Endodermal cell (in vitro differentiated cells): ENCODE measurements around the gene BCL2L11. TPM values are rescaled to one million over a fixed set of nuclear protein-coding genes. Genes with fewer than 3 reads are reported as not detected.

Source experiments
- DNase-seq: peaks from one replicate; pipeline ENCODE4 v3.0.0-alpha.2; 2017
- H3K27ac ChIP-seq: 2 replicates; pipeline ENCODE4 v1.5.1; 2013; ENCODE audit warnings: mild to moderate bottlenecking, low read depth, low read length, moderate library complexity
- H3K27me3 ChIP-seq: 2 replicates; pipeline ENCODE4 v1.6.1; 2013; ENCODE audit warnings: mild to moderate bottlenecking, low read length, moderate library complexity; ENCODE audit not compliant: insufficient read depth, control insufficient read depth, poor library complexity, severe bottlenecking
- H3K36me3 ChIP-seq: 2 replicates; pipeline ENCODE4 v1.7.0; 2013; ENCODE audit warnings: mild to moderate bottlenecking, low read length, moderate library complexity; ENCODE audit not compliant: control insufficient read depth, insufficient read depth
- H3K4me1 ChIP-seq: one replicate; pipeline ENCODE4 v1.7.0; 2013; ENCODE audit warnings: low read length; ENCODE audit not compliant: control insufficient read depth, insufficient read depth
- H3K4me3 ChIP-seq: 2 replicates; pipeline ENCODE4 v1.5.1; 2013; ENCODE audit warnings: mild to moderate bottlenecking, low read length, moderate library complexity
- H3K9ac ChIP-seq: 2 replicates; pipeline ENCODE4 v1.6.1; 2013; ENCODE audit warnings: mild to moderate bottlenecking, low read length, moderate library complexity; ENCODE audit not compliant: poor library complexity, severe bottlenecking; ENCODE audit errors: extremely low read depth
- H3K9me3 ChIP-seq: 2 replicates; pipeline ENCODE4 v1.6.1; 2013; ENCODE audit warnings: mild to moderate bottlenecking, low read length, moderate library complexity; ENCODE audit not compliant: control insufficient read depth
- H3K27ac Mint-ChIP-seq: 2 replicates; pipeline ENCODE4 v1.8.0; 2020; ENCODE audit warnings: mixed read lengths
- H3K27me3 Mint-ChIP-seq: 2 replicates; pipeline ENCODE4 v1.8.0; 2021; ENCODE audit warnings: mild to moderate bottlenecking, mixed read lengths; ENCODE audit not compliant: insufficient read depth
- H3K36me3 Mint-ChIP-seq: 2 replicates; pipeline ENCODE4 v1.8.0; 2020; ENCODE audit warnings: low read depth, mixed read lengths
- H3K4me1 Mint-ChIP-seq: 2 replicates; pipeline ENCODE4 v1.8.0; 2020; ENCODE audit warnings: mixed read lengths
- H3K4me3 Mint-ChIP-seq: 2 replicates; pipeline ENCODE4 v1.8.0; 2020; ENCODE audit warnings: mild to moderate bottlenecking, moderate library complexity, mixed read lengths
- H3K9me3 Mint-ChIP-seq: 2 replicates; pipeline ENCODE4 v1.8.0; 2020; ENCODE audit warnings: mild to moderate bottlenecking, mixed read lengths
- CTCF ChIP-seq: fragments of 200-600 bp; sonication (generic); conservative IDR thresholded peaks from 2 replicates; pipeline ENCODE4 v1.5.0; 2021; ENCODE audit warnings: antibody characterized with exemption, mild to moderate bottlenecking
- WGBS, 2 experiments: methylation state at CpG; one replicate each; pipeline versions ENCODE4 v1.1.5 to v1.1.7; 2013; ENCODE audit warnings: missing lambda C conversion rate in 2 of 2, mixed read lengths in 1 of 2; ENCODE audit not compliant: insufficient coverage in 1 of 2, insufficient read length in 1 of 2; 5-methylcytosine and 5-hydroxymethylcytosine counted together
- total RNA-seq, 2 donors: library from RNA; stranded (reverse); fragmentation: NEBNext Ultra II Directional in 1 of 2; extraction: Animal tissue kit (Norgen Biotek cat#: 25700) in 1 of 2; gene quantifications; 2 replicates in 1 of 2; 3 replicates in 1 of 2; pipeline ENCODE4 v1.2.1, GENCODE V29; 2021

Gene BCL2L11
- total RNA-seq, 2 donors from 2014 or later: 16.7 to 21.0 TPM

- Histone ChIP-seq H3K4me3 (no peak overlapping the region), H3K27me3 (no peaks in the 10 kb centered on the region), H3K4me1 (peaks cover 12% of the 10 kb centered on the region), H3K9ac (no peak overlapping the region), H3K9me3 (no peaks in the 10 kb centered on the region), H3K27ac (no peak overlapping the region), H3K36me3 (peaks cover 29% of the 10 kb centered on the region)
- Mint-ChIP-seq H3K9me3 (no peaks in the 10 kb centered on the region), H3K4me1 (peaks cover 39% of the 10 kb centered on the region), H3K27ac (no peak overlapping the region), H3K36me3 (peaks cover 49% of the 10 kb centered on the region), H3K27me3 (no peaks in the 10 kb centered on the region), H3K4me3 (no peak overlapping the region)
- WGBS, 2 experiments: 82% methylated on average over 2 of the region's 2 CpGs; no CpG with 5 or more reads in 1 of the 2 experiments
- TF ChIP-seq CTCF: no peak
- DNase-seq: no peak
Measured at GRCh38 chr2:111157798-111158197, 37.1 kb downstream of the BCL2L11 start.

- Histone ChIP-seq H3K36me3 (peaks cover 17% of the 10 kb centered on the region), H3K4me1 (peaks cover 17% of the 10 kb centered on the region), H3K4me3 (no peak overlapping the region), H3K9ac (no peak overlapping the region), H3K9me3 (no peaks in the 10 kb centered on the region), H3K27me3 (no peaks in the 10 kb centered on the region), H3K27ac (no peak overlapping the region)
- no peak overlapping the region for H3K4me3 Mint-ChIP-seq
- H3K4me1 Mint-ChIP-seq: peaks cover 54% of the 10 kb centered on the region
- no peak for DNase-seq
- peaks cover 38% of the 10 kb centered on the region for H3K36me3 Mint-ChIP-seq
- 80 to 86% methylated on average over 4 to 5 of the region's 5 CpGs for WGBS, 2 experiments
- H3K27me3 Mint-ChIP-seq: no peaks in the 10 kb centered on the region
- no peaks in the 10 kb centered on the region for H3K9me3 Mint-ChIP-seq
- H3K27ac Mint-ChIP-seq: no peak overlapping the region
- no peak for TF ChIP-seq CTCF
Measured at GRCh38 chr2:111159641-111160040, 38.9 kb downstream of the BCL2L11 start.

- no peaks in the 10 kb centered on the region for H3K27me3 ChIP-seq
- peaks cover 64% of the 10 kb centered on the region for H3K4me1 Mint-ChIP-seq
- H3K27me3 Mint-ChIP-seq: no peaks in the 10 kb centered on the region
- peaks cover 17% of the 10 kb centered on the region for H3K4me1 ChIP-seq
- peaks cover 40% of the 10 kb centered on the region for H3K36me3 Mint-ChIP-seq
- no peak for TF ChIP-seq CTCF
- no peaks in the 10 kb centered on the region for H3K9me3 ChIP-seq
- H3K36me3 ChIP-seq: peaks cover 19% of the 10 kb centered on the region
- H3K4me3 ChIP-seq: no peak overlapping the region
- DNase-seq: peak; percentile 12
- no peak overlapping the region for H3K27ac ChIP-seq
- H3K27ac Mint-ChIP-seq: no peak overlapping the region
- no peak overlapping the region for H3K9ac ChIP-seq
- WGBS, 2 experiments: 93 to 100% methylated on average over 1 to 3 of the region's 3 CpGs
- H3K9me3 Mint-ChIP-seq: no peaks in the 10 kb centered on the region
- no peak overlapping the region for H3K4me3 Mint-ChIP-seq
Measured at GRCh38 chr2:111160758-111161157, 40.0 kb downstream of the BCL2L11 start.
